ENCODE results near the gene SYCE1.

SYCE1 gene

GRCh38 chr10:133537546-133538545 lies 27.5 kb downstream of the SYCE1 start:
- no peak overlapping the region for H3K4me3 ChIP-seq (ENCODE audit: low read depth, low read length)
- TF ChIP-seq CTCF (IDR thresholded peaks at IDR 0.05; ENCODE audit: low read depth, low read length): no peak

DNA sequence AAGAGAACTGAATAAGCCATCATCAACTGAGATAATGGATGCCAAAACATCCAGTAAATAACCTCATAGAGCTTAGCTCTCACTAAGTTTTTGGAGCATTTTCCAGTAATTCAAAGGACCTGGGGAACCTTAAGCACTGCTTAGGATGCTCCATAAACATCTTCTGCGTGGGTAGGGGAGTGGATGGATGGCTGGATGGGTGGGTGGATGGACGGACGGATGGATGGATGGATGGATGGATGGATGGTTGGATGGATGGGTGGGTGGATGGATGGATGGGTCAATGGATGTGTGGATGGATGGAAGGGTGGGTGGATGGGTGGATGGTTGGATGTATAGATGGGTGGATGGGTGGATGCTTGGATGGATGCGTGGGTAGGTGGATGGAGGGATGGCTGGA lies 29.2 kb downstream of the SYCE1 start:
- TF ChIP-seq CTCF (IDR thresholded peaks at IDR 0.05; ENCODE audit: low read depth, low read length): no peak

GRCh38 chr10:133534417-133534816 lies 31.0 kb downstream of the SYCE1 start:
- no peak overlapping the region for H3K4me3 ChIP-seq (ENCODE audit: low read depth, low read length)
- TF ChIP-seq CTCF (IDR thresholded peaks at IDR 0.05; ENCODE audit: low read depth, low read length): no peak

More for the DNA sequence above, 29.2 kb downstream of the SYCE1 start:
- no peak overlapping the region for H3K4me3 ChIP-seq (ENCODE audit: low read depth, low read length)

- H3K4me3 ChIP-seq (ENCODE audit: low read depth, low read length): no peak overlapping the region
- no peak for TF ChIP-seq CTCF (IDR thresholded peaks at IDR 0.05; ENCODE audit: low read depth, low read length)
Measured at GRCh38 chr10:133532871-133533270, 32.5 kb downstream of the SYCE1 start.

- TF ChIP-seq CTCF (IDR thresholded peaks at IDR 0.05; ENCODE audit: low read depth, low read length): no peak
- H3K4me3 ChIP-seq (ENCODE audit: low read depth, low read length): no peak overlapping the region
Measured at GRCh38 chr10:133530506-133530905, 34.9 kb downstream of the SYCE1 start.

DNA sequence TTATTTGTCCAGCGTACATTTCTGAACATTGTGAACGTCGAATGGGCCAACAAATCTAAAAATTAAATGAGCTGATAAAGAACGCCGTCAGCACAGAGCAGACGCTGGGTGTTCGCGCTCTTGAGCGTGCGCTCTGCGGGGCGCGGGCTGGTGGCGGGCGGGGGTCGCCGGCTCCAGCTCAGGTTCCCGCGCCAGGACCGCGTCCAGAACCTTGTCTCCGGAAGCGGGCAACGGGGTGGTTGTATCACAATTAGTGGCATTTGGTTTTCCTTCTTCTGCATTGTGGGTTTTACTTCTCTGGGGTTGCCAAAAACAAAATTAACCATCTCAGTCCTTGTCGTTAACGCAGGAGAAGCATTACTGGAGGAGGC lies 35.8 kb downstream of the SYCE1 start:
- no peak overlapping the region for H3K4me3 ChIP-seq (ENCODE audit: low read depth, low read length)
- no peak for TF ChIP-seq CTCF (IDR thresholded peaks at IDR 0.05; ENCODE audit: low read depth, low read length)

GRCh38 chr10:133528845-133529575 lies 36.4 kb downstream of the SYCE1 start:
- H3K4me3 ChIP-seq (ENCODE audit: low read depth, low read length): no peak overlapping the region
- no peak for TF ChIP-seq CTCF (IDR thresholded peaks at IDR 0.05; ENCODE audit: low read depth, low read length)

All from WI38 (cell line).